GM12878 (cell line): ENCODE results near the gene CCDC170.

Source experiments
- CTCF ChIP-seq, 3 experiments: IDR thresholded peaks in 2 of 3; conservative IDR thresholded peaks in 1 of 3; 2 replicates each; pipeline ENCODE4 v1.5.1; 2011; ENCODE audit warnings: low read depth in 3 of 3, low read length in 3 of 3, mild to moderate bottlenecking in 3 of 3, control low read depth in 2 of 3, moderate library complexity in 2 of 3, inconsistent platforms in 1 of 3, mixed read lengths in 1 of 3; ENCODE audit not compliant: control insufficient read depth in 2 of 3, insufficient read depth in 1 of 3; ENCODE audit errors: extremely low read depth in 1 of 3
- ZBTB33 ChIP-seq: fragments of 450-650 bp; IDR thresholded peaks from 2 replicates; pipeline ENCODE4 v1.6.1; 2017; ENCODE audit warnings: mild to moderate bottlenecking
- ZSCAN29 ChIP-seq: fragments of 450-650 bp; IDR thresholded peaks from 2 replicates; pipeline ENCODE4 v1.6.1; 2017; ENCODE audit warnings: mild to moderate bottlenecking, moderate library complexity

GRCh38 chr6:151609146-151609902 is 115.5 kb downstream of the CCDC170 start:
- TF ChIP-seq CTCF (IDR thresholded peaks at IDR 0.05 in 2 of 3, conservative IDR thresholded peaks at IDR 0.05 in 1 of 3; ENCODE audit: control insufficient read depth in 2 of 3, extremely low read depth in 1 of 3, insufficient read depth in 1 of 3, low read depth in 3 of 3, low read length in 3 of 3): no peak
- no peak for TF ChIP-seq ZSCAN29
- TF ChIP-seq ZBTB33: no peak
